Neural cell (in vitro differentiated cells): ENCODE measurements around the gene KRTAP3-3. TPM values are rescaled to one million over a fixed set of nuclear protein-coding genes. Genes with fewer than 3 reads are reported as not detected.

Experiments
- H2AFZ ChIP-seq: fragments of 200-600, 300-800 bp; sonication (generic), shearing (Covaris generic); 2 replicates; pipeline ENCODE4 v1.6.0; 2014; ENCODE audit warnings: low read depth, mild to moderate bottlenecking, antibody characterized with exemption, low read length, moderate library complexity
- H3F3A ChIP-seq: fragments of 200-600 bp; shearing (Covaris generic); 2 replicates; pipeline ENCODE4 v1.6.1; 2016; ENCODE audit warnings: mild to moderate bottlenecking, moderate library complexity, mixed read lengths, antibody characterized with exemption, low read length; ENCODE audit not compliant: insufficient read depth, poor library complexity, severe bottlenecking
- H3K27ac ChIP-seq: fragments of 200-600, 300-800 bp; sonication (generic), shearing (Covaris generic); 2 replicates; pipeline ENCODE4 v1.5.1; 2014; ENCODE audit warnings: mild to moderate bottlenecking, low read length, moderate library complexity
- H3K27me3 ChIP-seq: fragments of 300-800, 200-600 bp; sonication (generic), shearing (Covaris generic); 2 replicates; pipeline ENCODE4 v1.6.0; 2014; ENCODE audit warnings: mild to moderate bottlenecking, low read depth, low read length, moderate library complexity; ENCODE audit not compliant: insufficient read depth
- H3K36me3 ChIP-seq: fragments of 300-800, 200-600 bp; sonication (generic), shearing (Covaris generic); 2 replicates; pipeline ENCODE4 v1.5.1; 2014; ENCODE audit warnings: mild to moderate bottlenecking, antibody characterized with exemption, low read length, moderate library complexity; ENCODE audit not compliant: insufficient read depth
- H3K4me2 ChIP-seq: fragments of 300-800, 200-600 bp; sonication (generic), shearing (Covaris generic); 2 replicates; pipeline ENCODE4 v1.6.0; 2014; ENCODE audit warnings: mild to moderate bottlenecking, low read length
- H3K4me3 ChIP-seq: fragments of 300-800, 200-600 bp; sonication (generic), shearing (Covaris generic); 2 replicates; pipeline ENCODE4 v1.5.1; 2014; ENCODE audit warnings: mild to moderate bottlenecking, low read length, moderate library complexity
- H3K79me2 ChIP-seq: fragments of 200-600 bp; shearing (Covaris generic); replicated peaks from 2 replicates; pipeline ENCODE4 v1.6.0; 2014; ENCODE audit warnings: mild to moderate bottlenecking, low read length, moderate library complexity; ENCODE audit not compliant: insufficient read depth
- H3K9ac ChIP-seq: fragments of 300-800, 200-600 bp; sonication (generic), shearing (Covaris generic); 2 replicates; pipeline ENCODE4 v1.6.1; 2016; ENCODE audit warnings: mild to moderate bottlenecking, low read length, mixed read lengths
- H3K9me2 ChIP-seq: fragments of 200-600 bp; shearing (Covaris generic); 2 replicates; pipeline ENCODE4 v1.6.1; 2016; ENCODE audit warnings: mild to moderate bottlenecking, low read length, mixed read lengths; ENCODE audit not compliant: insufficient read depth
- H3K9me3 ChIP-seq: fragments of 200-600, 300-800 bp; sonication (generic), shearing (Covaris generic); 2 replicates; pipeline ENCODE4 v1.6.1; 2016; ENCODE audit warnings: mild to moderate bottlenecking, mixed run types, low read length, moderate library complexity, mixed read lengths
- H4K20me1 ChIP-seq: fragments of 200-600 bp; shearing (Covaris generic); 2 replicates; pipeline ENCODE4 v1.6.1; 2016; ENCODE audit warnings: mild to moderate bottlenecking, mixed run types; ENCODE audit not compliant: insufficient read depth
- CTCF ChIP-seq: fragments of 450-650 bp; IDR thresholded peaks from 2 replicates; pipeline ENCODE4 v1.5.1; 2014; ENCODE audit warnings: antibody characterized with exemption, mild to moderate bottlenecking, moderate library complexity; ENCODE audit not compliant: poor library complexity, severe bottlenecking
- EP300 ChIP-seq: fragments of 450-650 bp; conservative IDR thresholded peaks from 2 replicates; pipeline ENCODE4 v1.6.1; 2014; ENCODE audit warnings: antibody characterized with exemption, mild to moderate bottlenecking, moderate library complexity; ENCODE audit not compliant: poor library complexity, severe bottlenecking
- EZH2 ChIP-seq: fragments of 200-600, 300-800 bp; shearing (Covaris generic), sonication (generic); IDR thresholded peaks from 2 replicates; pipeline ENCODE4 v1.6.1; 2014; ENCODE audit warnings: antibody characterized with exemption, low read length, borderline replicate concordance, mild to moderate bottlenecking; ENCODE audit not compliant: insufficient read depth, poor library complexity, severe bottlenecking
- MXI1 ChIP-seq: fragments of 450-650 bp; conservative IDR thresholded peaks from 2 replicates; pipeline ENCODE4 v1.6.1; 2014; ENCODE audit warnings: antibody characterized with exemption, mild to moderate bottlenecking; ENCODE audit not compliant: poor library complexity, severe bottlenecking
- POLR2AphosphoS5 ChIP-seq: IDR thresholded peaks from 2 replicates; pipeline ENCODE4 v1.6.1; 2012
- RAD21 ChIP-seq: fragments of 450-650 bp; conservative IDR thresholded peaks from 2 replicates; pipeline ENCODE4 v1.6.1; 2014; ENCODE audit warnings: antibody characterized with exemption, mild to moderate bottlenecking, moderate library complexity
- REST ChIP-seq: IDR thresholded peaks from 2 replicates; pipeline ENCODE4 v1.6.1; 2012; ENCODE audit warnings: borderline replicate concordance
- SMC3 ChIP-seq: fragments of 450-650 bp; conservative IDR thresholded peaks from 2 replicates; pipeline ENCODE4 v1.6.1; 2014; ENCODE audit warnings: antibody characterized with exemption, mild to moderate bottlenecking, moderate library complexity; ENCODE audit not compliant: poor library complexity
- TAF1 ChIP-seq: IDR thresholded peaks from 2 replicates; pipeline ENCODE4 v1.6.1; 2012; ENCODE audit warnings: low read depth
- polyA plus RNA-seq: library from polyadenylated mRNA; depleted of rRNA; stranded (reverse); fragments of >200 nt; gene quantifications from 2 replicates; pipeline ENCODE4 v1.2.3, GENCODE V29; 2014

KRTAP3-3 gene
- polyA plus RNA-seq, 1 donor from 2014 or later: not detected

GRCh38 chr17:40996829-40997228, 2.9 kb upstream of the KRTAP3-3 start:
- H2AFZ ChIP-seq: no peak overlapping the region

GRCh38 chr17:40995116-40995515, 1.2 kb upstream of the KRTAP3-3 start:
- no peak overlapping the region for H2AFZ ChIP-seq
- H3K4me3 ChIP-seq: no peak overlapping the region
- no peaks in the 10 kb centered on the region for H3K79me2 ChIP-seq
- no peaks in the 10 kb centered on the region for H3K9me2 ChIP-seq
- no peak overlapping the region for H3K4me2 ChIP-seq
- no peaks in the 10 kb centered on the region for H3F3A ChIP-seq
- H3K9me3 ChIP-seq: no peaks in the 10 kb centered on the region
- H3K27ac ChIP-seq: no peak overlapping the region
- no peak for TF ChIP-seq CTCF
- TF ChIP-seq EP300: no peak
- no peak for TF ChIP-seq MXI1
- TF ChIP-seq EZH2: no peak
- TF ChIP-seq REST: no peak
- TF ChIP-seq POLR2AphosphoS5: no peak
- TF ChIP-seq RAD21: no peak
- no peaks in the 10 kb centered on the region for H3K36me3 ChIP-seq
- H3K27me3 ChIP-seq: no peaks in the 10 kb centered on the region
- H4K20me1 ChIP-seq: no peaks in the 10 kb centered on the region
- no peak overlapping the region for H3K9ac ChIP-seq

More at GRCh38 chr17:40996829-40997228, 2.9 kb upstream of the KRTAP3-3 start:
- Histone ChIP-seq H4K20me1 (no peaks in the 10 kb centered on the region), H3K27me3 (no peaks in the 10 kb centered on the region), H3K9me2 (no peaks in the 10 kb centered on the region), H3K9me3 (no peaks in the 10 kb centered on the region), H3F3A (no peaks in the 10 kb centered on the region), H3K79me2 (no peaks in the 10 kb centered on the region), H3K4me2 (no peak overlapping the region), H3K4me3 (no peak overlapping the region), H3K9ac (no peak overlapping the region), H3K36me3 (no peaks in the 10 kb centered on the region), H3K27ac (no peak overlapping the region)
- TF ChIP-seq EZH2: no peak
- no peak for TF ChIP-seq TAF1
- no peak for TF ChIP-seq MXI1
- no peak for TF ChIP-seq REST
- TF ChIP-seq EP300: no peak
- no peak for TF ChIP-seq SMC3
- no peak for TF ChIP-seq POLR2AphosphoS5
- no peak for TF ChIP-seq RAD21
